ENCODE data around the gene CIDEA. TPM values are rescaled to one million over a fixed set of nuclear protein-coding genes. Genes with fewer than 3 reads are reported as not detected.

Gene CIDEA
- total and polyA plus RNA-seq, 9 of the 15 experiments (the other 6 are each of a cell fraction or from before 2014, with no cell fraction given): not detected

- no peak for TF ChIP-seq POLR2B (IDR thresholded peaks at IDR 0.05; ENCODE audit: low read depth, partially characterized antibody)
- TF ChIP-seq FIP1L1 (IDR thresholded peaks at IDR 0.05; ENCODE audit: low read depth, low read length, poor library complexity, severe bottlenecking): no peak
- TF ChIP-seq NCOA1 (IDR thresholded peaks at IDR 0.05; ENCODE audit: low read depth): peak; percentile 43; the same call in 1 of the 2 replicates
- 0 out of 2 replicates have a peak, but pooled peaks have one; percentile 18 for TF ChIP-seq SMARCE1 (IDR thresholded peaks at IDR 0.05)
- TF ChIP-seq CREB1 (IDR thresholded peaks at IDR 0.05): 0 out of 2 replicates have a peak, but pooled peaks have one; percentile 20
- TF ChIP-seq CREB1 (CRISPR knock-in tag; IDR thresholded peaks at IDR 0.05): peak; percentile 40; the same call in 1 of the 2 replicates
- no peak for TF ChIP-seq SREBF2 (CRISPR knock-in tag; IDR thresholded peaks at IDR 0.05)
- TF ChIP-seq PHF8 (IDR thresholded peaks at IDR 0.05; ENCODE audit: borderline replicate concordance, low read length): no peak
- TF ChIP-seq SMARCB1 (IDR thresholded peaks at IDR 0.05; ENCODE audit: insufficient read length, low read depth): no peak
- TF ChIP-seq XRCC5 (IDR thresholded peaks at IDR 0.05; ENCODE audit: low read depth, low read length): no peak
- TF ChIP-seq KAT2B (IDR thresholded peaks at IDR 0.05; ENCODE audit: low read depth, low read length): no peak
Measured at GRCh38 chr18:12302391-12303147, 48.4 kb downstream of the CIDEA start (continued).

All from K562 (cell line).